ENCODE results near the gene CEP164. TPM values are rescaled to one million over a fixed set of nuclear protein-coding genes. Genes with fewer than 3 reads are reported as not detected.

Gene CEP164
- total and polyA plus RNA-seq, 10 of the 15 experiments (the other 5 are each of a cell fraction or from before 2014, with no cell fraction given), result 4.2 to 31.2 (median 20.2) TPM

DNA sequence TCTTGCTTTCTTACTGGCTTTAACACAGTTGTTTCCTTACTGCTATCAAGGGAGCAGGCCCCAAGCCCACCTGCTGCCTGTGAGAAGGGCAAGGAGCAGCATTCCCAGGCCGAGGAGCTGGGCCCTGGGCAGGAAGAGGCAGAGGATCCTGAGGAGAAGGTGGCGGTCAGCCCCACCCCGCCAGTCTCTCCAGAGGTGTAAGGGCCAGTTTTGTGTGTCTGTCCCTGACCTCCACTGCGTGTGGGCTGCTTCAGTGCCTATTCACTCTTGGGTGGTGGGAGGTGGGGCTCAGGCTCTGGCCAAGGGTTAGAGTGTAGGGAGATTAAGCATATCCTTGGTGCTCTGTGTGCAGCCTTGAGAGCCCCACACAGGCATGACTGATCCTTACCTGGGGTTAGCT is 55.1 kb downstream of the CEP164 start (continued):
- TF ChIP-seq, protein P1, sequence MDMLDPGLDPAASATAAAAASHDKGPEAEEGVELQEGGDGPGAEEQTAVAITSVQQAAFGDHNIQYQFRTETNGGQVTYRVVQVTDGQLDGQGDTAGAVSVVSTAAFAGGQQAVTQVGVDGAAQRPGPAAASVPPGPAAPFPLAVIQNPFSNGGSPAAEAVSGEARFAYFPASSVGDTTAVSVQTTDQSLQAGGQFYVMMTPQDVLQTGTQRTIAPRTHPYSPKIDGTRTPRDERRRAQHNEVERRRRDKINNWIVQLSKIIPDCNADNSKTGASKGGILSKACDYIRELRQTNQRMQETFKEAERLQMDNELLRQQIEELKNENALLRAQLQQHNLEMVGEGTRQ (IDR thresholded peaks at IDR 0.05; ENCODE audit: borderline replicate concordance, low read depth, low read length), result no peak
- TF ChIP-seq ZNF217 (IDR thresholded peaks at IDR 0.05), result no peak
- TF ChIP-seq PAX5 (IDR thresholded peaks at IDR 0.05; ENCODE audit: borderline replicate concordance, low read depth, low read length), result no peak
- no peak for TF ChIP-seq NRF1 (conservative IDR thresholded peaks at IDR 0.05; ENCODE audit: low read depth, low read length)

DNA sequence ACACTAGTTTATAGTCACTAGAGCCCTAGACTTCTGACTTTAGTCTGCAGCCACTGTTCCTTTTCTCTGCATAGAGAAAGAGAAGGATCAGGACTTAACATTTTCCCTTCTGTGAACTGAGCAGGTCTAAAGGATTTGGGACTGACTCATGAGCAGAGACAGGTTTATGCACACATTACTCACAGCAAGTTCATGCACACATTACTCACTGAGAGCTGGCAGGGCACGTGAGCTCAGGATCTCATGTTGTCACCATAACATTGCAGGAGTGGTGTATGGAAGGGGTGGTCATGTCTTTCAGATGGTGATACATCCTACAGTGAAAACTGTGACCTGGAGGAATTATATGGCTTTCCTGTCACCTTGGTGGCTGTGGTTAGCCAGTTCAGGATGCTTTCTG is 56.4 kb downstream of the CEP164 start:
- in situ Hi-C loops (cut with MboI), result no loop called here
- SMC1A ChIA-PET (ENCODE audit: uncharacterized antibody, unreplicated experiment), result interaction anchor here (1.3 kb wide), 1 partner anchor 42 kb away, joined by 4 read pairs; no protein-coding TSS in a partner anchor

More for the DNA sequence above, 56.4 kb downstream of the CEP164 start:
- FAIRE-seq (no peak), DNase-seq (ENCODE audit: low read depth, low spot score) (no peak), ATAC-seq (no peak)
- no peak overlapping the region for H3K9ac ChIP-seq (ENCODE audit: control insufficient read depth, insufficient read depth, low read length)
- POLR2A ChIA-PET, result no interaction called here
- CTCF ChIA-PET, result interaction anchor here (2.0 kb wide), 1 partner anchor 41 kb away, joined by 6 read pairs; no protein-coding TSS in a partner anchor
- H3K27ac ChIP-seq (ENCODE audit: control insufficient read depth, insufficient read depth), result no peak overlapping the region
- no peaks in the 10 kb centered on the region for H3K27me3 ChIP-seq (replicated peaks in 1 of 2; ENCODE audit: control insufficient read depth in 2 of 2, insufficient read depth in 2 of 2, low read length in 1 of 2)
- H3K4me2 ChIP-seq (ENCODE audit: control insufficient read depth, insufficient read depth), result no peak overlapping the region
- RAD21 ChIA-PET (ENCODE audit: unreplicated experiment), result no interaction called here
- no peaks in the 10 kb centered on the region for H4K20me1 ChIP-seq (ENCODE audit: control insufficient read depth, insufficient read depth)
- no peak overlapping the region for H3K4me3 ChIP-seq
- no peak for TF ChIP-seq NR2F1 (conservative IDR thresholded peaks at IDR 0.05)
- TF ChIP-seq, protein P2, sequence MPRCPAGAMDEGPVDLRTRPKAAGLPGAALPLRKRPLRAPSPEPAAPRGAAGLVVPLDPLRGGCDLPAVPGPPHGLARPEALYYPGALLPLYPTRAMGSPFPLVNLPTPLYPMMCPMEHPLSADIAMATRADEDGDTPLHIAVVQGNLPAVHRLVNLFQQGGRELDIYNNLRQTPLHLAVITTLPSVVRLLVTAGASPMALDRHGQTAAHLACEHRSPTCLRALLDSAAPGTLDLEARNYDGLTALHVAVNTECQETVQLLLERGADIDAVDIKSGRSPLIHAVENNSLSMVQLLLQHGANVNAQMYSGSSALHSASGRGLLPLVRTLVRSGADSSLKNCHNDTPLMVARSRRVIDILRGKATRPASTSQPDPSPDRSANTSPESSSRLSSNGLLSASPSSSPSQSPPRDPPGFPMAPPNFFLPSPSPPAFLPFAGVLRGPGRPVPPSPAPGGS (IDR thresholded peaks at IDR 0.05; ENCODE audit: borderline replicate concordance, insufficient read depth, low read depth, low read length, poor library complexity, severe bottlenecking), result peak; percentile 52
- no peaks in the 10 kb centered on the region for H3K9me3 ChIP-seq (replicated peaks; ENCODE audit: control insufficient read depth, insufficient read depth, low read length)
- 100% methylated on average over 1 of the region's 1 CpG for WGBS (ENCODE audit: insufficient coverage, insufficient replicate concordance, low lambda C conversion rate, missing lambda C conversion rate)
- BruUV-seq (replicated peaks), result no TSS peak
- peaks cover 4 to 12% of the 10 kb centered on the region in 2 experiments for H3K36me3 ChIP-seq (ENCODE audit: control insufficient read depth in 2 of 2, insufficient read depth in 2 of 2, low read length in 1 of 2)
- intact Hi-C loops (cut with micrococcal nuclease; ENCODE audit: unreplicated experiment), result no loop called here
- no peak overlapping the region for H2AFZ ChIP-seq (ENCODE audit: control insufficient read depth, low read depth, low read length)
- H3K4me1 ChIP-seq (ENCODE audit: control insufficient read depth, insufficient read depth, low read length), result no peaks in the 10 kb centered on the region
- no peaks in the 10 kb centered on the region for H3K79me2 ChIP-seq (ENCODE audit: control insufficient read depth, insufficient read depth, low read length)

Data from GM12878 (cell line).